Body of pancreas (tissue), 4 donors: ENCODE data around the gene TCFL5.

Experiments used
- CTCF ChIP-seq, 7 experiments: fragments of 450-650 bp in 4 of 7; fragments of 200-600 bp in 3 of 7; sonication (generic) in 3 of 7; IDR thresholded peaks; one replicate each; pipeline ENCODE4 v1.5.1; 2016 to 2019; ENCODE audit warnings: antibody characterized with exemption in 7 of 7
- POLR2A ChIP-seq, 3 donors: fragments of 450-650 bp; IDR thresholded peaks; one replicate each; pipeline ENCODE4 v1.6.1; 2016; ENCODE audit warnings: antibody characterized with exemption in 3 of 3, mild to moderate bottlenecking in 2 of 3

- TF ChIP-seq CTCF (IDR thresholded peaks at IDR 0.05) (no peak), POLR2A (IDR thresholded peaks at IDR 0.05) (no peak)
These were observed 2.6 kb upstream of the TCFL5 start for GRCh38 chr20:62864207-62864606.
